ENCODE results near the gene PTPRT.

GRCh38 chr20:42218621-42219374 lies 970.9 kb downstream of the PTPRT start:
- TF ChIP-seq POLR2AphosphoS5 (IDR thresholded peaks at IDR 0.05; ENCODE audit: borderline replicate concordance, low read depth, low read length) (no peak), EZH2 (IDR thresholded peaks at IDR 0.05) (no peak), FOXP2 (optimal IDR thresholded peaks at IDR 0.05; ENCODE audit: control extremely low read depth, extremely low read length, insufficient read depth) (no peak)
